GM21786 (cell line): ENCODE results near the gene ABHD15.

Experiments
- ATAC-seq: cut with Tn5 transposase; IDR thresholded peaks from one replicate; pipeline ENCODE4 v1.9.1; 2021; ENCODE audit not compliant: unreplicated experiment

Gene ABHD15

GRCh38 chr17:29583324-29584248 is 16.7 kb upstream of the ABHD15 start:
- no peak for ATAC-seq

GRCh38 chr17:29582772-29583171 is 15.9 kb upstream of the ABHD15 start:
- no peak for ATAC-seq

- no peak for ATAC-seq
Observed at GRCh38 chr17:29582254-29582765, 15.5 kb upstream of the ABHD15 start.

GRCh38 chr17:29581583-29582253 is 14.9 kb upstream of the ABHD15 start:
- no peak for ATAC-seq

GRCh38 chr17:29579866-29580771 is 13.3 kb upstream of the ABHD15 start:
- ATAC-seq = peak; percentile 79

- ATAC-seq = no peak
Observed at GRCh38 chr17:29578626-29579485, 12.0 kb upstream of the ABHD15 start.

GRCh38 chr17:29577385-29578211 is 10.8 kb upstream of the ABHD15 start:
- no peak for ATAC-seq

- ATAC-seq = no peak
Observed at GRCh38 chr17:29577001-29577370, 10.1 kb upstream of the ABHD15 start.

GRCh38 chr17:29576214-29577000 is 9.6 kb upstream of the ABHD15 start:
- no peak for ATAC-seq

- ATAC-seq = no peak
Observed at GRCh38 chr17:29575511-29576213, 8.8 kb upstream of the ABHD15 start.

GRCh38 chr17:29574732-29575510 is 8.1 kb upstream of the ABHD15 start:
- no peak for ATAC-seq

- ATAC-seq = no peak
Observed at GRCh38 chr17:29573871-29574731, 7.3 kb upstream of the ABHD15 start.

GRCh38 chr17:29573558-29573869 is 6.7 kb upstream of the ABHD15 start:
- ATAC-seq = no peak

GRCh38 chr17:29572691-29573557 is 6.1 kb upstream of the ABHD15 start:
- ATAC-seq = no peak
